ENCODE results near the gene USP32. TPM values are rescaled to one million over a fixed set of nuclear protein-coding genes. Genes with fewer than 3 reads are reported as not detected.

Gene USP32
- polyA plus RNA-seq, 3 donors = 10.1 to 26.6 (median 16.6) TPM

DNA sequence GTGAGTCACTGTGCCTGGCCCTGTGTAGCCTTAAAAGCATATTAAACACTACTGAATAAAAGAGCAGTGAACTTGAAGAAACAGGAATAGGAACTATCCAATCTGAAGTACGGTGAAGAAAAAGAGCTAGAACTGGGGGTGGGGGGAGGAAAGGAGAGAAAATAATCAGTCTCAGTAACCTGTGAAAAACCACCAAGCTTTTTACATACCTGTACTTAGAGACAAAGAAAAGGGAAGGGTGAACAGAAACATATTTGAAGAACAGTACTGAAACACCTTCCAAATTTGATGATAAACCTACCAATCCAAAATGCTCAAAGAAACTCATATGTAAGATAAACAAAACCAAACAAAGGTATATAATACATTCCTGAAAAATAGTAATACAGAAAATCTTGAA, 77.5 kb downstream of the USP32 start:
- peak in 1 of 3 donors; percentile 15 for DNase-seq
- H3K36me3 ChIP-seq (replicated peaks in 1 of 2; ENCODE audit: control insufficient read depth in 1 of 2, insufficient read depth in 2 of 2, low read length in 2 of 2) = peaks cover 0 to 1% of the 10 kb centered on the region in 2 donors
- no peak overlapping the region for H3K4me3 ChIP-seq (replicated peaks in 1 of 3; ENCODE audit: low read depth in 2 of 3, low read length in 3 of 3)
- Mint-ChIP-seq H3K4me1 (peaks cover 28% of the 10 kb centered on the region), H3K27me3 (ENCODE audit: low read depth in 3 of 3) (no peaks in the 10 kb centered on the region), H3K36me3 (peaks cover 7 to 17% of the 10 kb centered on the region in 2 donors), H3K27ac (peak overlapping the region; percentile 40 to 79 (median 64)), H3K4me3 (no peak overlapping the region), H3K9me3 (peaks cover 0 to 3% (median 0%) of the 10 kb centered on the region in 7 donors)
- H3K4me1 ChIP-seq (ENCODE audit: control insufficient read depth in 1 of 2, insufficient read depth in 2 of 2, low read length in 2 of 2) = peaks cover 0 to 12% of the 10 kb centered on the region in 2 donors
- intact Hi-C loops (cut with micrococcal nuclease) = loop anchor here in 1 of 2 donors (10.0 kb wide), 1 partner anchor 60 kb away; no protein-coding TSS in a partner anchor
- no peaks in the 10 kb centered on the region for H3K9me3 ChIP-seq (replicated peaks in 1 of 2; ENCODE audit: control insufficient read depth in 1 of 2, insufficient read depth in 1 of 2, low read length in 2 of 2)
- WGBS (ENCODE audit: insufficient coverage) = no CpG with 5 or more reads among the region's 1 CpG
- H3K79me2 ChIP-seq (ENCODE audit: insufficient read depth, low read length) = peaks cover 98% of the 10 kb centered on the region
- H3K27ac ChIP-seq (ENCODE audit: low read depth in 1 of 2, low read length in 2 of 2) = peak overlapping the region in 1 of 2 donors; percentile 55
- peaks cover 98% of the 10 kb centered on the region for H4K20me1 ChIP-seq (ENCODE audit: insufficient read depth, low read length)
- no peak overlapping the region for H3K9ac ChIP-seq (ENCODE audit: insufficient read depth, low read length, poor library complexity, severe bottlenecking)
- H2AFZ ChIP-seq (ENCODE audit: insufficient read depth, low read depth, low read length, poor library complexity, severe bottlenecking) = no peak overlapping the region
- TF ChIP-seq, protein P1, sequence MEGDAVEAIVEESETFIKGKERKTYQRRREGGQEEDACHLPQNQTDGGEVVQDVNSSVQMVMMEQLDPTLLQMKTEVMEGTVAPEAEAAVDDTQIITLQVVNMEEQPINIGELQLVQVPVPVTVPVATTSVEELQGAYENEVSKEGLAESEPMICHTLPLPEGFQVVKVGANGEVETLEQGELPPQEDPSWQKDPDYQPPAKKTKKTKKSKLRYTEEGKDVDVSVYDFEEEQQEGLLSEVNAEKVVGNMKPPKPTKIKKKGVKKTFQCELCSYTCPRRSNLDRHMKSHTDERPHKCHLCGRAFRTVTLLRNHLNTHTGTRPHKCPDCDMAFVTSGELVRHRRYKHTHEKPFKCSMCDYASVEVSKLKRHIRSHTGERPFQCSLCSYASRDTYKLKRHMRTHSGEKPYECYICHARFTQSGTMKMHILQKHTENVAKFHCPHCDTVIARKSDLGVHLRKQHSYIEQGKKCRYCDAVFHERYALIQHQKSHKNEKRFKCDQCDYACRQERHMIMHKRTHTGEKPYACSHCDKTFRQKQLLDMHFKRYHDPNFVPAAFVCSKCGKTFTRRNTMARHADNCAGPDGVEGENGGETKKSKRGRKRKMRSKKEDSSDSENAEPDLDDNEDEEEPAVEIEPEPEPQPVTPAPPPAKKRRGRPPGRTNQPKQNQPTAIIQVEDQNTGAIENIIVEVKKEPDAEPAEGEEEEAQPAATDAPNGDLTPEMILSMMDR (IDR thresholded peaks at IDR 0.05) = no peak
- no peaks in the 10 kb centered on the region for H3K27me3 ChIP-seq (ENCODE audit: control insufficient read depth in 2 of 2, insufficient read depth in 2 of 2, low read length in 2 of 2)
- no peak overlapping the region for H3K4me2 ChIP-seq (replicated peaks; ENCODE audit: extremely low read depth, low read length, poor library complexity, severe bottlenecking)

DNA sequence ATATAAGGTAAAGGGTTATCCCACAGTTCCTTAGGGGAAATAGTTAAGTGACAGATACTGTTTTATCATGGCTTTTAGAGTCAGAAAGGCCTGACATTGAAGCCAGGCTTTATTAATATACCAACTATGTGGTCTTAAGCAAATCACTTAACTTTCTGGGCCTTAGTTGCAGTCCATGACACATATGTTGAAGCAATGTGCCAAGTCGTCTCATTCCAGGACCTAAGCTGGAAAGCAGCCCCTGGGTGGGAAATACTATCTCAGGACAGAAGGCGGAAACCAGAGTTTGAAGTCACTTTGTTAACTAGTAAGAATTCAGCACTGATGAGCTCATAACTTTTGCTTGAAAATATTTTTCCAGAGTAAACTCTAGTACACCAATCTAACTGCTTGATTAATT, 80.0 kb downstream of the USP32 start:
- H3K36me3 Mint-ChIP-seq = peaks cover 25 to 38% of the 10 kb centered on the region in 2 donors
- Histone ChIP-seq H2AFZ (ENCODE audit: insufficient read depth, low read depth, low read length, poor library complexity, severe bottlenecking) (no peak overlapping the region), H3K9ac (ENCODE audit: insufficient read depth, low read length, poor library complexity, severe bottlenecking) (no peak overlapping the region), H3K27ac (ENCODE audit: low read depth in 1 of 2, low read length in 2 of 2) (peak overlapping the region in 1 of 2 donors; percentile 15), H3K9me3 (replicated peaks in 1 of 2; ENCODE audit: control insufficient read depth in 1 of 2, insufficient read depth in 1 of 2, low read length in 2 of 2) (no peaks in the 10 kb centered on the region), H3K4me3 (replicated peaks in 1 of 3; ENCODE audit: low read depth in 2 of 3, low read length in 3 of 3) (no peak overlapping the region), H3K36me3 (replicated peaks in 1 of 2; ENCODE audit: control insufficient read depth in 1 of 2, insufficient read depth in 2 of 2, low read length in 2 of 2) (peaks cover 5 to 19% of the 10 kb centered on the region in 2 donors), H4K20me1 (ENCODE audit: insufficient read depth, low read length) (peaks cover 96% of the 10 kb centered on the region), H3K27me3 (ENCODE audit: control insufficient read depth in 2 of 2, insufficient read depth in 2 of 2, low read length in 2 of 2) (no peaks in the 10 kb centered on the region), H3K4me1 (ENCODE audit: control insufficient read depth in 1 of 2, insufficient read depth in 2 of 2, low read length in 2 of 2) (peaks cover 0 to 12% of the 10 kb centered on the region in 2 donors), H3K4me2 (replicated peaks; ENCODE audit: extremely low read depth, low read length, poor library complexity, severe bottlenecking) (no peak overlapping the region), H3K79me2 (ENCODE audit: insufficient read depth, low read length) (peaks cover 98% of the 10 kb centered on the region)
- H3K27ac Mint-ChIP-seq = peak overlapping the region in 1 of 7 donors; percentile 6
- WGBS (ENCODE audit: insufficient coverage) = no CpG with 5 or more reads among the region's 2 CpGs
- H3K27me3 Mint-ChIP-seq (ENCODE audit: low read depth in 3 of 3) = no peaks in the 10 kb centered on the region
- H3K4me1 Mint-ChIP-seq = peaks cover 25% of the 10 kb centered on the region
- H3K9me3 Mint-ChIP-seq = peaks cover 0 to 3% (median 0%) of the 10 kb centered on the region in 7 donors
- intact Hi-C loops (cut with micrococcal nuclease) = loop anchor here in 1 of 2 donors (10.0 kb wide), 1 partner anchor 63 kb away; no protein-coding TSS in a partner anchor
- TF ChIP-seq, protein P1 (IDR thresholded peaks at IDR 0.05) = no peak
- no peak for DNase-seq
- no peak overlapping the region for H3K4me3 Mint-ChIP-seq

All from CD14-positive monocyte (primary cell).